Cardiac muscle cell (in vitro differentiated cells and primary cell): ENCODE measurements around the gene GRM1. TPM values are rescaled to one million over a fixed set of nuclear protein-coding genes. Genes with fewer than 3 reads are reported as not detected.

ENCODE experiments used
- DNase-seq, 2 donors: peaks; one replicate each; pipeline versions ENCODE4 v3.0.0 to v3.0.0-alpha.2; 2010 to 2017; ENCODE audit warnings: low read depth in 1 of 2, low spot score in 1 of 2
- H3K27ac ChIP-seq: fragments of 200-600 bp; sonication (generic); 2 replicates; pipeline ENCODE4 v1.5.1; 2016
- H3K27me3 ChIP-seq: fragments of 200-600 bp; sonication (generic); 2 replicates; pipeline ENCODE4 v1.6.0; 2016; ENCODE audit warnings: control low read depth
- H3K36me3 ChIP-seq: fragments of 200-600 bp; sonication (generic); 2 replicates; pipeline ENCODE4 v1.5.1; 2016; ENCODE audit warnings: control low read depth
- H3K4me1 ChIP-seq: fragments of 200-600 bp; sonication (generic); 2 replicates; pipeline ENCODE4 v1.8.1; 2017; ENCODE audit warnings: low read depth, mild to moderate bottlenecking, mixed run types
- H3K4me3 ChIP-seq: fragments of 200-600 bp; sonication (generic); 2 replicates; pipeline ENCODE4 v1.5.1; 2016; ENCODE audit warnings: mild to moderate bottlenecking
- H3K9me3 ChIP-seq: fragments of 200-600 bp; sonication (generic); 2 replicates; pipeline ENCODE4 v1.5.1; 2017; ENCODE audit warnings: low read depth, mild to moderate bottlenecking, control low read depth
- polyA plus RNA-seq: library from polyadenylated mRNA; unstranded; fragments of >200 nt; fragmentation: Nextera tagmentation; extraction: Ambion mirVana; gene quantifications from 2 replicates; pipeline ENCODE4 v1.2.1, GENCODE V29; 2016
- total RNA-seq: library from RNA; depleted of rRNA; stranded (reverse); fragments of >200 nt; gene quantifications from 2 replicates; pipeline ENCODE4 v1.2.3, GENCODE V29; 2016
- TF ChIP-seq, protein P1 (sequence below): IDR thresholded peaks from 2 replicates; pipeline ENCODE4 v1.5.1; 2012; ENCODE audit warnings: low read depth, mild to moderate bottlenecking, low read length

GRM1 gene
- total and polyA plus RNA-seq, 2 experiments from 2014 or later = 0.54 TPM; not detected in 1

DNA sequence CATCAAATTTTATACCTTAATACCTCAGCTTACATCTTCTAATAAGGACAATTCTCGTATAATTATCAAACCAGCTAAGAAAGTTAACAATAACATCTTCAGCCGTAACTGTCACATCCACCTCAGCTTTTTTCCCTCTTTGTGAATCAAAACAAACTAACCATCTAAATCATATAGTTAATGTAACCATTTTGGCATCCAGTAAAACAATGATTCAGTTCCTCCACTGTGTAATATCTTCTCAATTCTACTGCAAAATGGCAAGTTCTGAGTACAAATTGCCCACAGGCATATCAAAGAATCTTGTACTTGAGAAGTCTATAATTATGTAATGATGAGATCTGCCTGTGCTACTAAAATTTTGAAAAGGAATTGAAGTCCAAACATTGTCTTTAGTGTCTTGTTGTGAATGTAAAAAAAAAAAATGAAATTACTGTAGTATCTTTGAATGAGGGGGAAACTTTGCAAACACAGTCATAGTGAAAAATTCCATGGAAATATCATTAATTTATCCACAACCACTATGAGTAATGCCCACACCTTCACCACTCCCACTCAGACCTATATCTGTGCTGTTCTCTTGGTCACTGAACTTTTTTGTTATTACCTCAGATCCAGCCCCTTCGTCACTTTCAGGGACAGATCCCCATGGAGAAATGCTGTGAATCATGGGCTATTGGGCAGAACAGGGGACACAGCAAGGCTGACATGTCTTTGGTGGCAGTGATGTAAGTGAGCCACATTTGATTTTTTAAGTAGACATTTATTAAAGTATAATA lies 336.1 kb downstream of the GRM1 start:
- Histone ChIP-seq H3K9me3 (no peaks in the 10 kb centered on the region), H3K36me3 (no peaks in the 10 kb centered on the region), H3K4me1 (no peaks in the 10 kb centered on the region), H3K27me3 (no peaks in the 10 kb centered on the region), H3K4me3 (no peak overlapping the region), H3K27ac (no peak overlapping the region)
- TF ChIP-seq, protein P1, sequence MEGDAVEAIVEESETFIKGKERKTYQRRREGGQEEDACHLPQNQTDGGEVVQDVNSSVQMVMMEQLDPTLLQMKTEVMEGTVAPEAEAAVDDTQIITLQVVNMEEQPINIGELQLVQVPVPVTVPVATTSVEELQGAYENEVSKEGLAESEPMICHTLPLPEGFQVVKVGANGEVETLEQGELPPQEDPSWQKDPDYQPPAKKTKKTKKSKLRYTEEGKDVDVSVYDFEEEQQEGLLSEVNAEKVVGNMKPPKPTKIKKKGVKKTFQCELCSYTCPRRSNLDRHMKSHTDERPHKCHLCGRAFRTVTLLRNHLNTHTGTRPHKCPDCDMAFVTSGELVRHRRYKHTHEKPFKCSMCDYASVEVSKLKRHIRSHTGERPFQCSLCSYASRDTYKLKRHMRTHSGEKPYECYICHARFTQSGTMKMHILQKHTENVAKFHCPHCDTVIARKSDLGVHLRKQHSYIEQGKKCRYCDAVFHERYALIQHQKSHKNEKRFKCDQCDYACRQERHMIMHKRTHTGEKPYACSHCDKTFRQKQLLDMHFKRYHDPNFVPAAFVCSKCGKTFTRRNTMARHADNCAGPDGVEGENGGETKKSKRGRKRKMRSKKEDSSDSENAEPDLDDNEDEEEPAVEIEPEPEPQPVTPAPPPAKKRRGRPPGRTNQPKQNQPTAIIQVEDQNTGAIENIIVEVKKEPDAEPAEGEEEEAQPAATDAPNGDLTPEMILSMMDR = no peak
- no peak for DNase-seq

DNA sequence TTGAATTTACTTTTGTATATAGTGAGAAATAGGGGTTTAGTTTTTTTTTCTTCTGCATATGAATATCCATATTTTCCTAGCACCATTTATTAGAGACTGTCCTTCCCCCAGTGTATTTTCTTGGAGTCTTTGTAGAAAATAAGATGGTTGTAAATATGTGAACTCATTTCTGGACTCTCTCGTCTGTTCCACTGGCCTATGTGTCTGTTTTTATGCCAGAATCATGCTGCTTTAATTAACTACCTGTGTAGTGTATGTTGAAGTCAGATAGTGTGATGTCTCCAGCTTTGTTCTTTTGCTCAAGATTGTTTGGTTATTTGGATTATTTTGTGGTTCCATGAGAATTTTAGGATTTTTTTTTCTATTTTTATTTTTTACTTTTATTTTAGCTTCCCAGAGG lies 338.2 kb downstream of the GRM1 start:
- Histone ChIP-seq H3K4me1 (no peaks in the 10 kb centered on the region), H3K4me3 (no peak overlapping the region), H3K9me3 (no peaks in the 10 kb centered on the region)

DNA sequence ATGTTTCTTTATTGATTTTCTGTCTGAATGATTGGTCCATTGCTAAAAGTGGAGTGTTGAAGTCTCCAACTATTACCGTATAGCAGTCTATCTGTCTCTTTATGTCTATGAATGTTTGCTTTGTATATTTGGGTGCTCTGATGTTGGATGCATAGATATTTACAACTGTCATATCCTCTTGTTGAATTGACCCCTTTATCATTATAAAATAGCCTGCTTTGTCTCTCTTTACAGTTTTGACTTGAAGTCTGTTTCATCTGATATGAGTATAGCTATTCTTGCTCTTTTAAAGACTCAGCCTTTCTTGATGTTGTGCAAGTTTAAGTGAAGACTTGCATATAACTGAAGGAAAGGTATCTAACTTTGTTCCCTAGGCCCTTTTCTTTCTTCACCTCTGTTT lies 341.0 kb downstream of the GRM1 start:
- TF ChIP-seq, protein P1 = no peak
- Histone ChIP-seq H3K9me3 (no peaks in the 10 kb centered on the region), H3K27ac (no peak overlapping the region), H3K4me3 (no peak overlapping the region), H3K36me3 (no peaks in the 10 kb centered on the region), H3K4me1 (no peaks in the 10 kb centered on the region), H3K27me3 (no peaks in the 10 kb centered on the region)
- DNase-seq = no peak

More for the DNA sequence above, 338.2 kb downstream of the GRM1 start:
- no peak for DNase-seq
- H3K27ac ChIP-seq = no peak overlapping the region
- no peaks in the 10 kb centered on the region for H3K27me3 ChIP-seq
- TF ChIP-seq, protein P1 = no peak
- no peaks in the 10 kb centered on the region for H3K36me3 ChIP-seq

DNA sequence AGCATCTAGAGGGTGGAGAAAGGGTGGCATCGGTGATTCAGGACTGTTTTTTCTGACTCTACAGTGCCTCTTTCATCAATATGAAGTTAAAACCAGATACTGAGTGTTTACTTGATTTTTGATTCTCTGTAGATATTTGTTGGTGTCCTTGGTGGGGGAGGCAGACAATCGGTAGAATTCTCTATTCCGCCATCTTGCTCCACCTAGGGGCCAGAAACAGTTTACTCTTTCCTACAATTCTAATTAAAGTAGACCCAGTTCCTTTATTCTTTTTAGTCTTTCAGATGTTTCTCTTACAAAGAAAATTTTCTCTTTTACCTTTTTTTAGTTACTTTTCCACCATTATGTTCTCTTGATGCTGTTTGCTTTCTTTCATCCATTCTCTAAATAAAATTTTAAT lies 352.6 kb downstream of the GRM1 start:
- Histone ChIP-seq H3K36me3 (no peaks in the 10 kb centered on the region), H3K27ac (no peak overlapping the region), H3K4me3 (no peak overlapping the region), H3K9me3 (no peaks in the 10 kb centered on the region), H3K4me1 (no peaks in the 10 kb centered on the region), H3K27me3 (no peaks in the 10 kb centered on the region)
- TF ChIP-seq, protein P1 = peak; percentile 33
- DNase-seq = peak in 1 of 2 donors; percentile 8

DNA sequence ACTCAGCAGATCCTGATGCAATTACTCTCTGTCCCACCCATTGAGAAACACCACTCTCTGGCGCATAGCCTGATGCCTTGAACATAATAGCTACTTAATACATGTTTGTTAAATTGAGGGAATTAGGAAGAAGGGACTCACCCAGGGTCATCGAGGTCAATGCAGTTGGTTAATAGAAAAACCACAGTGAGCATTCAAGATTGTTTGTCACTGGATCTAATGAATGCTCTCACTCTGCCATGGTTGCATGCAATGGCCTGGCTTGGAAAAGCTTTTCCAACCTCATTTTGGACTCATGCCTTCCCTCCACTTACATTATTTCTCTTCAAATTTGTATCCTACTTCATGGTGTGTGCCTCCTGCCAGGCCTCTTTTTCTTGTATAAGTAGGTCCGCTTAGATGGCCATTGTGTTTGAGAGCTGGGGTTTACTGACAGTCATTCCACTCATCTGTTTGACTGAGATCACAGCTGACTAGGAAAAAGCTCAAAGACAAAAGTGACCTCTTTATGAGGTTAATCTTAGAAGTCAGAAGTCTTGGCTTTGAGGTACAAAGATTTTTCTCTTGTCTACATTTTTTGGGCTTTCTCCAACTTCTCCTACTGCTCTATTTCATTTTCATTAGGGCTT lies 360.0 kb downstream of the GRM1 start:
- H3K27ac ChIP-seq = no peak overlapping the region
- TF ChIP-seq, protein P1 = no peak
- no peaks in the 10 kb centered on the region for H3K4me1 ChIP-seq
- no peaks in the 10 kb centered on the region for H3K36me3 ChIP-seq
- peak in 1 of 2 donors; percentile 6 for DNase-seq
- H3K27me3 ChIP-seq = no peaks in the 10 kb centered on the region
- H3K9me3 ChIP-seq = no peaks in the 10 kb centered on the region
- no peak overlapping the region for H3K4me3 ChIP-seq
